Measurements from ENCODE around the gene SPTB. TPM values are rescaled to one million over a fixed set of nuclear protein-coding genes. Genes with fewer than 3 reads are reported as not detected.

Gene SPTB
- total RNA-seq, 1 experiment from 2014 or later = 2.3 TPM

DNA sequence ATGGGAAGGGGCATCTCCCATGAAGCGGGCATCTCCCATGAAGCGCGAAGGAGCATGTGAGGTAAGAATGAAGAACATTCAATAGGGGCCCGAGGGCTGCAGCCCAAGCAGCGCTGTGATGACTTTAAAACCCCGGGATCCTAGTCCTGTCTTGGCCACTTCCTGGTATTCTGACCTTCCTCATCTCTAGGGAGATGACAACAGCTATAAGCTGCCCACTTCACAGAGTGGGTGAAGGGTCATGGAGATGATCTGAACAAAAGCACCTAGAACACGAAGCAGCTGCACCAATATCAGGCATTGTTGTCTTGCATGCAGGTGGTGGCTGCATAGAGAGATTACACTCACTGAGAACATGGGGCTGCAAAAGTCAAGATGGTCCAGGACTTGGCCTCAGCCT lies 64.5 kb downstream of the SPTB start:
- no peak overlapping the region for H3K4me2 ChIP-seq (ENCODE audit: insufficient read depth, insufficient read length, low read length)
- H3K4me1 Mint-ChIP-seq = peaks cover 10 to 13% of the 10 kb centered on the region in 2 experiments
- H3K27ac ChIP-seq (ENCODE audit: insufficient read length, low read depth, low read length) = no peak overlapping the region
- no peaks in the 10 kb centered on the region for H3K79me2 ChIP-seq (ENCODE audit: insufficient read depth, low read length)
- no peak overlapping the region for H2BK12ac ChIP-seq (ENCODE audit: insufficient read length, low read depth, low read length)
- H3K4me1 ChIP-seq (ENCODE audit: insufficient read depth, low read length) = peaks cover 3% of the 10 kb centered on the region; the same call in 1 of the 2 replicates
- no peak overlapping the region for H2BK120ac ChIP-seq (ENCODE audit: low read depth, low read length, poor library complexity, severe bottlenecking)
- no peaks in the 10 kb centered on the region for H3K9me3 Mint-ChIP-seq
- H3K36me3 Mint-ChIP-seq (ENCODE audit: insufficient read depth in 1 of 3, low read depth in 3 of 3) = no peaks in the 10 kb centered on the region
- WGBS (ENCODE audit: extremely low coverage, insufficient read length, low lambda C conversion rate) = no CpG with 5 or more reads among the region's 7 CpGs
- H2BK5ac ChIP-seq (ENCODE audit: insufficient read length, low read length) = no peak overlapping the region
- peaks cover 12% of the 10 kb centered on the region for H3K27me3 Mint-ChIP-seq (ENCODE audit: low read depth)
- H4K20me1 ChIP-seq (ENCODE audit: control insufficient read depth, insufficient read depth, insufficient read length) = no peaks in the 10 kb centered on the region
- TF ChIP-seq, protein P1, sequence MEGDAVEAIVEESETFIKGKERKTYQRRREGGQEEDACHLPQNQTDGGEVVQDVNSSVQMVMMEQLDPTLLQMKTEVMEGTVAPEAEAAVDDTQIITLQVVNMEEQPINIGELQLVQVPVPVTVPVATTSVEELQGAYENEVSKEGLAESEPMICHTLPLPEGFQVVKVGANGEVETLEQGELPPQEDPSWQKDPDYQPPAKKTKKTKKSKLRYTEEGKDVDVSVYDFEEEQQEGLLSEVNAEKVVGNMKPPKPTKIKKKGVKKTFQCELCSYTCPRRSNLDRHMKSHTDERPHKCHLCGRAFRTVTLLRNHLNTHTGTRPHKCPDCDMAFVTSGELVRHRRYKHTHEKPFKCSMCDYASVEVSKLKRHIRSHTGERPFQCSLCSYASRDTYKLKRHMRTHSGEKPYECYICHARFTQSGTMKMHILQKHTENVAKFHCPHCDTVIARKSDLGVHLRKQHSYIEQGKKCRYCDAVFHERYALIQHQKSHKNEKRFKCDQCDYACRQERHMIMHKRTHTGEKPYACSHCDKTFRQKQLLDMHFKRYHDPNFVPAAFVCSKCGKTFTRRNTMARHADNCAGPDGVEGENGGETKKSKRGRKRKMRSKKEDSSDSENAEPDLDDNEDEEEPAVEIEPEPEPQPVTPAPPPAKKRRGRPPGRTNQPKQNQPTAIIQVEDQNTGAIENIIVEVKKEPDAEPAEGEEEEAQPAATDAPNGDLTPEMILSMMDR (conservative IDR thresholded peaks at IDR 0.05) = no peak
- no peak overlapping the region for H3K27ac Mint-ChIP-seq
- no peaks in the 10 kb centered on the region for H3K27me3 ChIP-seq (ENCODE audit: insufficient read depth, low read length)
- H3T11ph ChIP-seq (ENCODE audit: low read length) = no peak overlapping the region
- no peak overlapping the region for H2BK15ac ChIP-seq (ENCODE audit: low read depth, low read length)
- H4K91ac ChIP-seq (ENCODE audit: insufficient read length, low read depth, low read length) = no peak overlapping the region
- H3K23ac ChIP-seq (ENCODE audit: insufficient read length, low read depth, low read length) = no peak overlapping the region
- no peak overlapping the region for H3K56ac ChIP-seq (ENCODE audit: insufficient read length, low read depth, low read length)
- no peak overlapping the region for H2AK5ac ChIP-seq (ENCODE audit: insufficient read length, low read length)
- H2BK20ac ChIP-seq (ENCODE audit: low read depth, low read length, poor library complexity, severe bottlenecking) = no peak overlapping the region
- no peaks in the 10 kb centered on the region for H3K79me1 ChIP-seq (ENCODE audit: insufficient read depth, low read depth, low read length, poor library complexity, severe bottlenecking)
- H3K14ac ChIP-seq (ENCODE audit: insufficient read depth, low read length) = no peak overlapping the region
- no peak overlapping the region for H4K8ac ChIP-seq (replicated peaks; ENCODE audit: insufficient read length, low read depth, low read length)
- H4K5ac ChIP-seq (ENCODE audit: insufficient read length, low read depth, low read length) = no peak overlapping the region
- no peak overlapping the region for H3K18ac ChIP-seq (ENCODE audit: insufficient read length, low read depth, low read length)
- no peak overlapping the region for H2AFZ ChIP-seq (ENCODE audit: low read length)
- H3K23me2 ChIP-seq (ENCODE audit: insufficient read length, low read depth, low read length, poor library complexity, severe bottlenecking) = peaks cover 3% of the 10 kb centered on the region
- no peak for DNase-seq
- no peaks in the 10 kb centered on the region for H3K9me3 ChIP-seq (ENCODE audit: control insufficient read depth, low read depth, low read length)
- no peak overlapping the region for H3K4ac ChIP-seq (ENCODE audit: low read depth, low read length)
- H3K9ac ChIP-seq (ENCODE audit: extremely low read depth, insufficient read length, low read length) = no peak overlapping the region
- no peak overlapping the region for H3K4me3 Mint-ChIP-seq
